Pancreas (tissue), 10 donors: ENCODE data around the gene SORT1. TPM values are rescaled to one million over a fixed set of nuclear protein-coding genes. Genes with fewer than 3 reads are reported as not detected.

Source experiments
- ATAC-seq, 4 donors: fragments of 200-7000 bp; cut with Tn5 transposase; one replicate each; pipeline versions ENCODE4 v1.8.0 to v1.9.1; 2020; ENCODE audit warnings: mild to moderate bottlenecking in 4 of 4, moderate library complexity in 4 of 4
- DNase-seq, 6 donors: peaks; one replicate each; pipeline ENCODE4 v3.0.0-alpha.2; 2020
- FAIRE-seq: peaks from 2 replicates; lab custom pipeline; 2012; peaks lifted over from hg19 to GRCh38; lab: Jason Lieb, UNC
- H3K27ac ChIP-seq, 4 donors: fragments of 200-600 bp; sonication (generic); 1 replicate in 3 of 4; 2 replicates in 1 of 4; pipeline versions ENCODE4 v1.5.0 to v1.8.0; 2020
- H3K27me3 ChIP-seq, 4 donors: fragments of 200-600 bp; one replicate each; pipeline ENCODE4 v1.8.0; 2021
- H3K36me3 ChIP-seq, 3 donors: fragments of 200-600 bp; sonication (generic) in 1 of 3; one replicate each; pipeline versions ENCODE4 v1.5.0 to v1.8.0; 2020 to 2021
- H3K4me1 ChIP-seq, 3 donors: fragments of 200-600 bp; one replicate each; pipeline ENCODE4 v1.8.0; 2021
- H3K4me3 ChIP-seq, 4 donors: fragments of 200-600 bp; sonication (generic) in 2 of 4; one replicate each; pipeline versions ENCODE4 v1.5.0 to v1.8.0; 2020 to 2021
- H3K9me3 ChIP-seq, 4 donors: fragments of 200-600 bp; one replicate each; pipeline ENCODE4 v1.8.0; 2021
- WGBS, 2 donors: extraction: QIAGEN DNeasy Blood & Tissue Kit; methylation state at CpG; one replicate each; pipeline ENCODE4 v1.1.7; 2013; 5-methylcytosine and 5-hydroxymethylcytosine counted together
- intact Hi-C, 3 donors: fragments of 100-400 bp; cut with DNase I; formaldehyde crosslinking; loops; one replicate each; pipeline versions ENCODE4 v1.11.1 to v1.14.2; 2022
- polyA plus RNA-seq, 2 donors: library from polyadenylated mRNA; stranded (reverse); fragments of 200-250 nt; gene quantifications; one replicate each; pipeline ENCODE4 v1.2.3, GENCODE V29; 2013
- total RNA-seq, 6 donors: library from RNA; stranded (reverse); fragmentation: NEBNext Ultra II Directional in 4 of 6; extraction: Animal tissue kit (Norgen Biotek cat#: 25700) in 4 of 6; gene quantifications; one replicate each; pipeline versions ENCODE4 v1.2.1 to v1.2.4, GENCODE V29; 2021 to 2023
- TF ChIP-seq, protein P1 (sequence below), 4 donors: fragments of 200-600 bp; sonication (generic) in 3 of 4; IDR thresholded peaks; one replicate each; pipeline versions ENCODE4 v1.5.0 to v1.8.0; 2021; ENCODE audit warnings: antibody characterized with exemption in 4 of 4
- donor health status: healthy with polysubstance abuse.
- donor health status: DM: no; HTN: no; CAD: no; lungs with moderate emphysema.
- donor health status: DM: no; HTN: no; CAD: no.
- donor health status: control.
- donor health status: control.
- donor health status: Bipolar disorder and iron deficiency.
- donor health status: DM: yes; HTN: yes; CAD: no.
- donor health status: DM: no; HTN: no; CAD: no.
- donor health status: DM: no; HTN: no; CAD: no.
- donor health status: DM: yes; HTN: yes; CAD: no.

Gene SORT1
- total and polyA plus RNA-seq, 8 donors: 10.4 to 60.7 (median 25.1) TPM

DNA sequence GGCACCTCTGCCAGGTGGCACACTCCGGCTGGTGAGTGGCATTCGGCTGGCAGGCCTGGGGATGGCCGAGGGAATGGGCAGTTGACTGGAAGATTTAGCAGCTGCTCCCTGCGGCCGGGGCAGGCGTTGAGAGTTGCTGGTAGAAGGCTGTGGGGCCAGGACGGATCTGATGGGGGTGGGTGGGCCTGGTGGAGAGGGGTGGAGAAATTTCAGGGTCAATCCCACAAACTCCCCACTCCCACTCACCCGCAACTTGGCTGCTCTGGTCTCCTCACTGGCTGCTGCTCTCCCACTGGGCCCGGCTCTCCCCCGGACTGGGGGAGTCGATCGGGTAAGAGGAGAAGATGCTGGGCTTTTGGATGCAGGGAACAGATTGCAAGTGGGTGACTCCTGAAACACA is 116.9 kb downstream of the SORT1 start:
- no peak overlapping the region for H3K27ac ChIP-seq
- FAIRE-seq (no peak), DNase-seq (no peak), ATAC-seq (no peak)
- no peak overlapping the region for H3K4me3 ChIP-seq
- no peaks in the 10 kb centered on the region for H3K36me3 ChIP-seq
- intact Hi-C loops: no loop called here
- H3K4me1 ChIP-seq: peaks cover 0 to 11% (median 0%) of the 10 kb centered on the region in 3 donors
- H3K9me3 ChIP-seq: no peaks in the 10 kb centered on the region
- H3K27me3 ChIP-seq: no peaks in the 10 kb centered on the region
- TF ChIP-seq, protein P1, sequence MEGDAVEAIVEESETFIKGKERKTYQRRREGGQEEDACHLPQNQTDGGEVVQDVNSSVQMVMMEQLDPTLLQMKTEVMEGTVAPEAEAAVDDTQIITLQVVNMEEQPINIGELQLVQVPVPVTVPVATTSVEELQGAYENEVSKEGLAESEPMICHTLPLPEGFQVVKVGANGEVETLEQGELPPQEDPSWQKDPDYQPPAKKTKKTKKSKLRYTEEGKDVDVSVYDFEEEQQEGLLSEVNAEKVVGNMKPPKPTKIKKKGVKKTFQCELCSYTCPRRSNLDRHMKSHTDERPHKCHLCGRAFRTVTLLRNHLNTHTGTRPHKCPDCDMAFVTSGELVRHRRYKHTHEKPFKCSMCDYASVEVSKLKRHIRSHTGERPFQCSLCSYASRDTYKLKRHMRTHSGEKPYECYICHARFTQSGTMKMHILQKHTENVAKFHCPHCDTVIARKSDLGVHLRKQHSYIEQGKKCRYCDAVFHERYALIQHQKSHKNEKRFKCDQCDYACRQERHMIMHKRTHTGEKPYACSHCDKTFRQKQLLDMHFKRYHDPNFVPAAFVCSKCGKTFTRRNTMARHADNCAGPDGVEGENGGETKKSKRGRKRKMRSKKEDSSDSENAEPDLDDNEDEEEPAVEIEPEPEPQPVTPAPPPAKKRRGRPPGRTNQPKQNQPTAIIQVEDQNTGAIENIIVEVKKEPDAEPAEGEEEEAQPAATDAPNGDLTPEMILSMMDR (IDR thresholded peaks at IDR 0.05): no peak
- 90 to 93% methylated on average over 12 of the region's 12 CpGs for WGBS, 2 donors

DNA sequence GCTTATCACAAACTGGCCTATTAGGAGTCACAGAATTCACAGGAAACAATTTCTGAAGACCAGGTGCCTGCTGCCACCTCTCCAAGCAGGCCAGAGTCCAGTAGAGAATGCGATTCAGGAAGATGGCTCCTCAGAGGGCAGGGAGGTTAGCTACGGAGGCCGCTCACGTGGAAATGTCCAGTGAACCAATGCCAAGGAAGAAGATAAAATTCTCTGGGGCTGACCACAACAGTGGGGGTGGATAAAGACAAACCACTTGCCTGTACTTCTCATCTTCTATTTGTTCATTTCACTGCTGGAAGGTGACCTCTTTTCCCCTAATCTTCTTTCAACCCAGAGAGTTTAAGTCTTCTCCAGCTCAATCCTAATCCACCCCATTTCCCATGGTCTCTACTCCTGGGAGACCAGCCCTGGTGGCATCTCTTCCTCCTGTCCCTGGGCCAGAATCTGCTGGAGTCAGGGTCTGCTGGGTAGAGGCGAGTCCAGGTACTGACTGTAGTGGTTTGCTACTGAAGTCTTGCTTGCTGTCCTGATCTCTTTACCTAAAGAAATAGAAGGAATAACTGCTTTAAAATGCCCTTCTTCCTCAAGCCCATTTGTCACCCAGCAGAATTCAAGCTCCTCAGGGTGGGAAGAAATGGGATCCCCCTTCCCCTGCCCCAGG is 118.0 kb downstream of the SORT1 start:
- intact Hi-C loops: loop anchor here in 1 of 3 donors (10.0 kb wide), 2 partner anchors 115 to 245 kb away; partner anchors contain the start of gene SORT1
- WGBS, 2 donors: 88 to 91% methylated on average over 5 of the region's 5 CpGs
- no peak for ATAC-seq
- TF ChIP-seq, protein P1 (IDR thresholded peaks at IDR 0.05): no peak
- Histone ChIP-seq H3K9me3 (no peaks in the 10 kb centered on the region), H3K27me3 (no peaks in the 10 kb centered on the region), H3K27ac (no peak overlapping the region), H3K36me3 (no peaks in the 10 kb centered on the region), H3K4me1 (peaks cover 0 to 11% (median 4%) of the 10 kb centered on the region in 3 donors), H3K4me3 (no peak overlapping the region)
- DNase-seq: no peak
- FAIRE-seq: no peak

DNA sequence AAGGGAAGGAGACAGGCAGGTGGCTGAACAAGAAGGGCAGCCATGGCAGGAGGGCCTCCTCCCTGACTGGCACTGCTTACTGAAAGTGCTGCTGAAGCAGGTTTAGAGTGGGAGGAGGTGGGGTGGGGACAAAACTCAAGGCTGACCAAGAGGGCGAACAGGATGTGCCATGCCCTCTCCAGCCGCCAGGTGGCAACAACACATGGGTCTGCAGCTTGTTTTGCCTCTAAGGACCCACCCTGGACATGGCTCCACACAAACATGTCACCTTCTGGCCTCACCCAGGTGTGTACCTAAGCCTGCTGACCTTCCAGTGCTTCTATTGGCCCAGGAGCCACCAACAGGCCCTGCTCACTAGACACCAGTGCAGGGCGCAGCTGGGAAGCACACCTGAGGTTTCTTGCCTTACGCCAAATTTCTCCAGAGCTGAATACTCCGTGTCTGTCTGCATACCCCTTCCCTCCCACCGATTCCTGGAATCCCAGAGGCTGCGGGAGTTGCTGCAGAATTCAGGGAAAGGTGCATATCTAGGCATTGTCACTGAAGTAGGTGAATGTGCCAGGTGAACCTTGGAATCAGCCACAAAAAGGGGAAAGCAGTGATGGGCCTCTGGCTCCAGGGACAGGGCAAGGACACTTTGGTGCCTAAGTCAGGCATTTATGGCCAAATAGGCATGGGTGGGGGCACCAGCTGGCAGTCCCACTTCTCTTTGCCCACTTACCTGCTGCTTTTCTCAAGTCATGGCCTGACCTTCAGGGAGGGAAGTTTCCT is 120.1 kb downstream of the SORT1 start:
- peak; percentile 79 to 91 (median 87) for DNase-seq
- intact Hi-C loops: loop anchor here in 1 of 3 donors (10.0 kb wide), 2 partner anchors 117 to 247 kb away; partner anchors contain the start of gene SORT1
- WGBS, 2 donors: 49% methylated on average over 7 of the region's 7 CpGs
- FAIRE-seq: no peak
- H3K4me1 ChIP-seq: peaks cover 0 to 9% (median 6%) of the 10 kb centered on the region in 3 donors
- H3K27me3 ChIP-seq: no peaks in the 10 kb centered on the region
- H3K4me3 ChIP-seq: no peak overlapping the region
- TF ChIP-seq, protein P1 (IDR thresholded peaks at IDR 0.05): peak; percentile 71 to 87 (median 77)
- no peaks in the 10 kb centered on the region for H3K36me3 ChIP-seq
- peak overlapping the region in 1 of 4 donors; percentile 54 for H3K27ac ChIP-seq
- ATAC-seq: peak; percentile 85 to 88 (median 87)
- no peaks in the 10 kb centered on the region for H3K9me3 ChIP-seq

DNA sequence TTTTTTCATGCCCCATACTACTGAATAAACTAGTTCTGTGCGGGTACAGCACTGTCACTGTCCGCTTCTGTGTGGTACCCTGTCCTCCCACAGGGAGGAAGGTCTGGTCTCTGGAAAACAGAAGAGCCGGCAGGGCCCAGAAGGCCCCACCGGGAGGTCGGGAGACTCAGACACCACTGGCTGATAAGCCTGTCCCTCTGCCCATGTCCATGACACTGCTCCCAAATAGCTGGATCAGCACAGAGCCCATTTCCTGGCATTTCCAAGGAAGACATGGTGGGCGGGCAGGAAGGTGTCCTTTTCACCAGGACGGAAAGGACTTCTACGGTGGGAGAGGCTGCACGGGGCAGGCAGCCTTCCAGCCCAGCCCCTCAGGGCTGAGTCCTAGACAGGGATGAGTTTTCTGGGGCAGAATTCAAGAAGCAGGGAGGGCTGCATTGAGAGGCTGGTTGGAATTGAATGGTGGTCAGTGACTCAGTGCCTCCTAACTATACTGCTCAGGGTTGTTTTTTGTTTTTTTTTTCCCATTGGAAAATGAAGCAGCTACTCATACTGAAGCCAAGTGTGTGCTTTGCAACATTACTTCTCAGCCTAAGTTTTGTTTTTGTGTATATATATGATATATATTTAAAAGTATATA is 121.9 kb downstream of the SORT1 start:
- no peaks in the 10 kb centered on the region for H3K36me3 ChIP-seq
- peaks cover 0 to 9% (median 6%) of the 10 kb centered on the region in 3 donors for H3K4me1 ChIP-seq
- H3K27me3 ChIP-seq: no peaks in the 10 kb centered on the region
- peak overlapping the region in 1 of 4 donors; percentile 83 for H3K27ac ChIP-seq
- H3K9me3 ChIP-seq: no peaks in the 10 kb centered on the region
- intact Hi-C loops: loop anchor here in 1 of 3 donors (10.0 kb wide), 2 partner anchors 119 to 249 kb away; partner anchors contain the start of gene SORT1
- no peak overlapping the region for H3K4me3 ChIP-seq
- TF ChIP-seq, protein P1 (IDR thresholded peaks at IDR 0.05): no peak
- ATAC-seq (no peak), DNase-seq (no peak), FAIRE-seq (no peak)
- WGBS, 2 donors: 62 to 72% methylated on average over 9 of the region's 9 CpGs
